Measurements from ENCODE around the gene ZNF408. TPM values are rescaled to one million over a fixed set of nuclear protein-coding genes. Genes with fewer than 3 reads are reported as not detected.

Gene ZNF408
- total and polyA plus RNA-seq, 2 of the 13 experiments (the other 11 are each of a cell fraction or from before 2014, with no cell fraction given): 11.2 to 12.5 TPM

DNA sequence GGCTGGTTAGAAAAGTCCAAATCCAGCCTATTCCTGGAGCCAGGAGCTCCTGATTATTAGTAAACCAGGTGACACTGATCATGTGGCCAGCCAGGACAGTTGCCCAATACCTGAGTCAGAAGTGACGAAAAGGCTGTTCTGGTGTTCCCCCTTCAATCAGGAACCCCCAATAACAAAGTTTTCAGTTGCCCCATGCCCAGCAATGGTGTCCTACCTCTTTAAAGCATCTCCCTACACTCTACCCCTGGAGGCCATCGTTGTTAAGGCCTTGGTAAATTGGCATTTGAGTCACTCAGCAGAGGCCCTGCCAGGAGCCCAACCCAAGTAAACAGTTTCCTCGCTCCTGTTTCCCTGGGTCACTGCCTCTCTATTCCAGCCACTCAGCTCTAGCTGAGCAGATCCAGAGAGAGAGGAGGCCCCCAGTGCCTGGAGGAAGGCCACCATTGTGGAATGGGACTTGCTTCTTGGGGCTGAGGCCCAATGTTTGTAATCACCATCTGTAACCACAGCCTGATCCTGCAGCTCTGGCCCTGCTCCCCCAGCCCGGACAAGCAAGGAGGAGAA lies 25.5 kb upstream of the ZNF408 start (continued):
- TF ChIP-seq, protein P1, sequence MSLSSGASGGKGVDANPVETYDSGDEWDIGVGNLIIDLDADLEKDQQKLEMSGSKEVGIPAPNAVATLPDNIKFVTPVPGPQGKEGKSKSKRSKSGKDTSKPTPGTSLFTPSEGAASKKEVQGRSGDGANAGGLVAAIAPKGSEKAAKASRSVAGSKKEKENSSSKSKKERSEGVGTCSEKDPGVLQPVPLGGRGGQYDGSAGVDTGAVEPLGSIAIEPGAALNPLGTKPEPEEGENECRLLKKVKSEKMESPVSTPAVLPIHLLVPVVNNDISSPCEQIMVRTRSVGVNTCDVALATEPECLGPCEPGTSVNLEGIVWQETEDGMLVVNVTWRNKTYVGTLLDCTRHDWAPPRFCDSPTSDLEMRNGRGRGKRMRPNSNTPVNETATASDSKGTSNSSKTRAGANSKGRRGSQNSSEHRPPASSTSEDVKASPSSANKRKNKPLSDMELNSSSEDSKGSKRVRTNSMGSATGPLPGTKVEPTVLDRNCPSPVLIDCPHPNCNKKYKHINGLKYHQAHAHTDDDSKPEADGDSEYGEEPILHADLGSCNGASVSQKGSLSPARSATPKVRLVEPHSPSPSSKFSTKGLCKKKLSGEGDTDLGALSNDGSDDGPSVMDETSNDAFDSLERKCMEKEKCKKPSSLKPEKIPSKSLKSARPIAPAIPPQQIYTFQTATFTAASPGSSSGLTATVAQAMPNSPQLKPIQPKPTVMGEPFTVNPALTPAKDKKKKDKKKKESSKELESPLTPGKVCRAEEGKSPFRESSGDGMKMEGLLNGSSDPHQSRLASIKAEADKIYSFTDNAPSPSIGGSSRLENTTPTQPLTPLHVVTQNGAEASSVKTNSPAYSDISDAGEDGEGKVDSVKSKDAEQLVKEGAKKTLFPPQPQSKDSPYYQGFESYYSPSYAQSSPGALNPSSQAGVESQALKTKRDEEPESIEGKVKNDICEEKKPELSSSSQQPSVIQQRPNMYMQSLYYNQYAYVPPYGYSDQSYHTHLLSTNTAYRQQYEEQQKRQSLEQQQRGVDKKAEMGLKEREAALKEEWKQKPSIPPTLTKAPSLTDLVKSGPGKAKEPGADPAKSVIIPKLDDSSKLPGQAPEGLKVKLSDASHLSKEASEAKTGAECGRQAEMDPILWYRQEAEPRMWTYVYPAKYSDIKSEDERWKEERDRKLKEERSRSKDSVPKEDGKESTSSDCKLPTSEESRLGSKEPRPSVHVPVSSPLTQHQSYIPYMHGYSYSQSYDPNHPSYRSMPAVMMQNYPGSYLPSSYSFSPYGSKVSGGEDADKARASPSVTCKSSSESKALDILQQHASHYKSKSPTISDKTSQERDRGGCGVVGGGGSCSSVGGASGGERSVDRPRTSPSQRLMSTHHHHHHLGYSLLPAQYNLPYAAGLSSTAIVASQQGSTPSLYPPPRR (CRISPR knock-in tag; IDR thresholded peaks at IDR 0.05; ENCODE audit: borderline replicate concordance): no peak
- TF ChIP-seq NFRKB (IDR thresholded peaks at IDR 0.05) (no peak), TGIF2 (CRISPR knock-in tag; IDR thresholded peaks at IDR 0.05) (no peak), ZNF468 (CRISPR knock-in tag; IDR thresholded peaks at IDR 0.05) (no peak), SAP130 (CRISPR knock-in tag; IDR thresholded peaks at IDR 0.05; ENCODE audit: low read depth) (peak; percentile 51; the same call in 1 of the 2 replicates), BCL6 (CRISPR knock-in tag; IDR thresholded peaks at IDR 0.05) (no peak)
- TF ChIP-seq, protein P2, sequence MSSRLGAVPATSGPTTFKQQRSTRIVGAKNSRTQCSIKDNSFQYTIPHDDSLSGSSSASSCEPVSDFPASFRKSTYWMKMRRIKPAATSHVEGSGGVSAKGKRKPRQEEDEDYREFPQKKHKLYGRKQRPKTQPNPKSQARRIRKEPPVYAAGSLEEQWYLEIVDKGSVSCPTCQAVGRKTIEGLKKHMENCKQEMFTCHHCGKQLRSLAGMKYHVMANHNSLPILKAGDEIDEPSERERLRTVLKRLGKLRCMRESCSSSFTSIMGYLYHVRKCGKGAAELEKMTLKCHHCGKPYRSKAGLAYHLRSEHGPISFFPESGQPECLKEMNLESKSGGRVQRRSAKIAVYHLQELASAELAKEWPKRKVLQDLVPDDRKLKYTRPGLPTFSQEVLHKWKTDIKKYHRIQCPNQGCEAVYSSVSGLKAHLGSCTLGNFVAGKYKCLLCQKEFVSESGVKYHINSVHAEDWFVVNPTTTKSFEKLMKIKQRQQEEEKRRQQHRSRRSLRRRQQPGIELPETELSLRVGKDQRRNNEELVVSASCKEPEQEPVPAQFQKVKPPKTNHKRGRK (CRISPR knock-in tag; IDR thresholded peaks at IDR 0.05): no peak
- TF ChIP-seq, protein P3, sequence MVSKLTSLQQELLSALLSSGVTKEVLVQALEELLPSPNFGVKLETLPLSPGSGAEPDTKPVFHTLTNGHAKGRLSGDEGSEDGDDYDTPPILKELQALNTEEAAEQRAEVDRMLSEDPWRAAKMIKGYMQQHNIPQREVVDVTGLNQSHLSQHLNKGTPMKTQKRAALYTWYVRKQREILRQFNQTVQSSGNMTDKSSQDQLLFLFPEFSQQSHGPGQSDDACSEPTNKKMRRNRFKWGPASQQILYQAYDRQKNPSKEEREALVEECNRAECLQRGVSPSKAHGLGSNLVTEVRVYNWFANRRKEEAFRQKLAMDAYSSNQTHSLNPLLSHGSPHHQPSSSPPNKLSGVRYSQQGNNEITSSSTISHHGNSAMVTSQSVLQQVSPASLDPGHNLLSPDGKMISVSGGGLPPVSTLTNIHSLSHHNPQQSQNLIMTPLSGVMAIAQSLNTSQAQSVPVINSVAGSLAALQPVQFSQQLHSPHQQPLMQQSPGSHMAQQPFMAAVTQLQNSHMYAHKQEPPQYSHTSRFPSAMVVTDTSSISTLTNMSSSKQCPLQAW (CRISPR knock-in tag; IDR thresholded peaks at IDR 0.05): peak; percentile 46; the same call in 1 of the 2 replicates
- TF ChIP-seq, protein P4, sequence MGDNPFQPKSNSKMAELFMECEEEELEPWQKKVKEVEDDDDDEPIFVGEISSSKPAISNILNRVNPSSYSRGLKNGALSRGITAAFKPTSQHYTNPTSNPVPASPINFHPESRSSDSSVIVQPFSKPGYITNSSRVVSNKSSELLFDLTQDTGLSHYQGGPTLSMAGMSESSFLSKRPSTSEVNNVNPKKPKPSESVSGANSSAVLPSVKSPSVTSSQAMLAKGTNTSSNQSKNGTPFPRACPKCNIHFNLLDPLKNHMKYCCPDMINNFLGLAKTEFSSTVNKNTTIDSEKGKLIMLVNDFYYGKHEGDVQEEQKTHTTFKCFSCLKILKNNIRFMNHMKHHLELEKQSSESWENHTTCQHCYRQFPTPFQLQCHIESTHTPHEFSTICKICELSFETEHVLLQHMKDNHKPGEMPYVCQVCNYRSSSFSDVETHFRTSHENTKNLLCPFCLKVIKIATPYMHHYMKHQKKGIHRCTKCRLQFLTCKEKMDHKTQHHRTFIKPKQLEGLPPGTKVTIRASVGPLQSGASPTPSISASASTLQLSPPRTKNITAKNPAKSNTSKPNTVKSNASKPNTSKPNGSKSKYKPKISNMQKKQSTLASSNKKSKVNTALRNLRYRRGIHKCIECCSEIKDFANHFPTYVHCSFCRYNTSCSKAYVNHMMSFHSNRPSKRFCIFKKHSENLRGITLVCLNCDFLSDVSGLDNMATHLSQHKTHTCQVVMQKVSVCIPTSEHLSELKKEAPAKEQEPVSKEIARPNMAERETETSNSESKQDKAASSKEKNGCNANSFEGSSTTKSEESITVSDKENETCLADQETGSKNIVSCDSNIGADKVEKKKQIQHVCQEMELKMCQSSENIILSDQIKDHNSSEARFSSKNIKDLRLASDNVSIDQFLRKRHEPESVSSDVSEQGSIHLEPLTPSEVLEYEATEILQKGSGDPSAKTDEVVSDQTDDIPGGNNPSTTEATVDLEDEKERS (CRISPR knock-in tag; IDR thresholded peaks at IDR 0.05): no peak
